Effector memory CD8-positive, alpha-beta T cell (primary cell): Measurements from ENCODE around the gene SOHLH1.

Experiments used
- ATAC-seq: fragments of 150-1000 bp; cut with Tn5 transposase; replicated peaks from 2 replicates; pipeline ENCODE4 v1.10.0; 2021; ENCODE audit warnings: mild to moderate bottlenecking, moderate library complexity
- DNase-seq, 3 experiments: peaks; one replicate each; pipeline ENCODE4 v3.0.0; 2021
- H3K27ac Mint-ChIP-seq, 2 donors: one replicate each; pipeline ENCODE4 v1.8.0; 2022; ENCODE audit warnings: mild to moderate bottlenecking in 2 of 2, mixed read lengths in 2 of 2, moderate library complexity in 2 of 2
- H3K27me3 Mint-ChIP-seq, 2 donors: one replicate each; pipeline ENCODE4 v1.8.0; 2022; ENCODE audit warnings: mixed read lengths in 2 of 2
- H3K36me3 Mint-ChIP-seq: one replicate; pipeline ENCODE4 v1.8.0; 2022; ENCODE audit warnings: mild to moderate bottlenecking, moderate library complexity, mixed read lengths; ENCODE audit not compliant: insufficient read depth
- H3K4me1 Mint-ChIP-seq, 2 donors: one replicate each; pipeline ENCODE4 v1.8.0; 2022; ENCODE audit warnings: low read depth in 2 of 2, mixed read lengths in 2 of 2
- H3K4me3 Mint-ChIP-seq, 2 donors: one replicate each; pipeline ENCODE4 v1.8.0; 2022; ENCODE audit warnings: mild to moderate bottlenecking in 2 of 2, mixed read lengths in 2 of 2, moderate library complexity in 2 of 2
- H3K9me3 Mint-ChIP-seq, 2 donors: one replicate each; pipeline ENCODE4 v1.8.0; 2022; ENCODE audit warnings: mixed read lengths in 2 of 2

Gene SOHLH1

DNA sequence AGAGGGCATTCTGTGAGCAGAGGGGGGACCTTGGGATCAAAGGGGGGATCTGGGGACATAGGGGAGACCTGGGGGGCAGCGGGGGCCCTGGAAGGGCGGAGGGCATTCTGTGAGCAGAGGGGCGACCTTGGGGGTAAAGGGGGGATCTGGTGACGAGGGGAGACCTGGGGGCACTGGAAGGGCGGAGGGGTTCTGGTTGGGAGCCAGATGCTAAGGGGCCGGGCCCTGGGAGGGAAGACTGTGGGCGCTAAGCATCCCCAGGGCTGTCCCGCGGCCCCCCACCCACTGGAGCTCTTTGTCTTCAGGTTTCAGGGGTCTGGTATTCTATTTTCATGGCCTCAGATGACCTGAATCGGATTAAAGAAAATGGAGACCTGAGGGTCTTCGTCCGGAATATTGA lies 35.4 kb downstream of the SOHLH1 start:
- Mint-ChIP-seq H3K27ac (no peak overlapping the region), H3K4me3 (no peak overlapping the region), H3K36me3 (no peaks in the 10 kb centered on the region), H3K9me3 (no peaks in the 10 kb centered on the region), H3K27me3 (peaks cover 13 to 26% of the 10 kb centered on the region in 2 donors), H3K4me1 (no peaks in the 10 kb centered on the region)
- no peak for ATAC-seq
- DNase-seq: no peak

DNA sequence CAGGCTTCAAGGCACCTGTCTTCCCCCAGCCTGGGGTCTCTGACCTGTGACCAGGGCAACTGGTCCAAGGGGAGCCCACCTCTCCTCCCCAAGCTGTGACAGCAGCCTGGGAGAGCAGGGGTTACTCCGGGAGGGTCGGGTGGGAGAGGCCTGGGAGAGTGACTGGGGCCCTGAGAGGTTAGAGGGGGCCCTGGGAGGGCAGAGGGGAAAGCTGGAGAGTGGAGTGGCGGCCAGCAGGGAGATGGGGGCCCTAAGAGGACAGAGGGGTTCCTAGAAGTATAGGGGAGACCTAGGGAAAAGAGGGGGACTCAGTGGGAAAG lies 35.9 kb downstream of the SOHLH1 start:
- ATAC-seq (no peak), DNase-seq (no peak)
- Mint-ChIP-seq H3K4me1 (no peaks in the 10 kb centered on the region), H3K27ac (no peak overlapping the region), H3K36me3 (no peaks in the 10 kb centered on the region), H3K9me3 (no peaks in the 10 kb centered on the region), H3K4me3 (no peak overlapping the region), H3K27me3 (peaks cover 13 to 22% of the 10 kb centered on the region in 2 donors)

GRCh38 chr9:135662758-135663450 lies 36.4 kb downstream of the SOHLH1 start, which contains the start of gene LCN9:
Gene LCN9 (plus strand): TSS chr9:135663309. CDS start chr9:135663322, 13 bp downstream.
- no peaks in the 10 kb centered on the region for H3K9me3 Mint-ChIP-seq
- ATAC-seq (no peak), DNase-seq (no peak)

GRCh38 chr9:135661816-135662560 lies 37.3 kb downstream of the SOHLH1 start:
- no peaks in the 10 kb centered on the region for H3K36me3 Mint-ChIP-seq
- H3K27ac Mint-ChIP-seq: no peak overlapping the region
- no peak for ATAC-seq
- no peaks in the 10 kb centered on the region for H3K9me3 Mint-ChIP-seq
- no peaks in the 10 kb centered on the region for H3K4me1 Mint-ChIP-seq
- H3K4me3 Mint-ChIP-seq: no peak overlapping the region
- no peak for DNase-seq
- peaks cover 13 to 32% of the 10 kb centered on the region in 2 donors for H3K27me3 Mint-ChIP-seq

More at GRCh38 chr9:135662758-135663450, 36.4 kb downstream of the SOHLH1 start, which contains the start of gene LCN9:
- H3K36me3 Mint-ChIP-seq: no peaks in the 10 kb centered on the region
- H3K4me1 Mint-ChIP-seq: no peaks in the 10 kb centered on the region
- H3K4me3 Mint-ChIP-seq: no peak within 1 kb of the TSS
- peaks cover 13 to 25% of the 10 kb centered on the region in 2 donors for H3K27me3 Mint-ChIP-seq
- H3K27ac Mint-ChIP-seq: no peak within 1 kb of the TSS

DNA sequence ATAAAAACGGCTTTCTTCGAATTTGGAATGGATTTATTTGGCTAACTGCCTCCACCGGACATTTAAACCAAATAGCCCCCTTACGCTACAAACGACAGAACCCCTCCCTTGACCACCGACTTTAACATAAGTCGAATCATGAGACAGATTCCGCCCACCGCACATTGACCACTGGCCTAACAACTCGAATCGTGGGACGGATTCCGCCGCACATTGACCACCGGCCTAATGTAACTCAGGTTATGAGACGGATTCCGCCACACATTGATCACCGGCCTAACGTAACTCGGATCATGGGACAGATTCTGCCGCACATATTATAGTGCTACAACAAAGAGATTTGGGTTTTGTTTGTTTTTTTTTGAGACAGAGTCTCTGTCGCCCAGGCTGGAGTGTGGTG lies 38.9 kb downstream of the SOHLH1 start:
- Mint-ChIP-seq H3K4me3 (no peak overlapping the region), H3K4me1 (no peaks in the 10 kb centered on the region), H3K9me3 (no peaks in the 10 kb centered on the region), H3K36me3 (no peaks in the 10 kb centered on the region), H3K27ac (no peak overlapping the region), H3K27me3 (peaks cover 21 to 32% of the 10 kb centered on the region in 2 donors)
- ATAC-seq (no peak), DNase-seq (no peak)

DNA sequence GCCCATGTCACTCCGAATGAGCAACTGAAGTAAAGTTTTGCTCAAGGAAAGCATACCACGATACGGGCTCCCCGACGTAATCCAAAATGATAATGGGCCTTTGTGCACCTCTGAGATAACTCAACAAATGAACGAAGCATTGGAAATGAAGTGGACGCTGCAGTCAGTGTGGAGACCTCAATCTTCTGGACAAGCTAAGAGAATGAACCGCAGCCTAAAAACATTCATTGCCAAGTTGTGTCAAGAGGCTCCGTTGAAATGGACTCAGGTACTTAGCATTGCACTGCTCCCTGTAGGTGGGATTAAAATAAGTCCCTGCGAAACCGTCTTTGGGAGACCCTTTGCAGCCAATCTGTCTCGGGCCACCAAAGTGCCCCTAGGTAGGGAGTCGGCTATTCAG lies 40.0 kb downstream of the SOHLH1 start:
- Mint-ChIP-seq H3K9me3 (no peaks in the 10 kb centered on the region), H3K4me3 (no peak overlapping the region), H3K4me1 (no peaks in the 10 kb centered on the region), H3K27ac (no peak overlapping the region), H3K27me3 (peaks cover 22 to 41% of the 10 kb centered on the region in 2 donors), H3K36me3 (no peaks in the 10 kb centered on the region)
- DNase-seq (no peak), ATAC-seq (no peak)

DNA sequence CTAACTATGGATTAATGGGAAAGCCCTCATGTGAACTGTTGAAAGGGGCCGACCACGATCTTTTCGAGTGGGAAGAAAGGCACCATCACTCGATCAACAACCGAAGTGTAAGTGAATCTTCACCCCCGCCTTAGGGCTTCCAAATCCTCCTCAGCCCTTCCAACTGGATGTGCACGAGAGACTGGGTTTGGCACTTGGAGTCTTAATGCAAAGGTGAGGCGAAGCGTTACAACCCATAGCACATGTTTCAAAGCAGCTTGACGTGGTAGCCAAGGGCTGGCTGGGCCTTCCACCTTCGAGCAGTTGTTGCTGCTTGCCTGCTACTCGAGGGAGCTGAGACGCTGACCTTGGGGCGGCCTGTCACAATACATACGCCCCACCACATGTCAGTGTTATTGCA lies 41.9 kb downstream of the SOHLH1 start:
- Mint-ChIP-seq H3K36me3 (no peaks in the 10 kb centered on the region), H3K27ac (no peak overlapping the region), H3K9me3 (no peaks in the 10 kb centered on the region), H3K4me3 (no peak overlapping the region), H3K27me3 (peaks cover 21 to 57% of the 10 kb centered on the region in 2 donors), H3K4me1 (no peaks in the 10 kb centered on the region)
- ATAC-seq (no peak), DNase-seq (no peak)

DNA sequence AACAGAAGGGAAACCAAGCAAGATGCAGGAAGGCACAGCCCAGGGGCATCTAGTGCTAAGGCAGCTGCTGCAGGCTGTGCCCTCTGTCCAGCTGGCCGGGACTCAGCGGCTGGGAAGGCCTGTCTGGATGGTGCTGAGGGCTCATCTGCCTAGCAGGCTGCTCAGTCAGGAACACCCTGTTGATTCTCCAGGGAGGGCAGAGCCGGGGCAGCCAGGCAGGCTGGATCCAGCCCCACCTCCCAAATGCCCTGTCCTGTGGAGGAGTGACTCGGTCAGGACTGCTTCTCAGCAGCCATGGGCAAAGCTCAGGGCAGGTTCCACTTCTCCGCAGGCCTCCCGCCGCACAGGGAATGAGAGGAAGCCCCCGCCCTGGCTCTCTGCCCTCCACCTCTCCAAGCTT lies 44.0 kb downstream of the SOHLH1 start:
- no peak overlapping the region for H3K27ac Mint-ChIP-seq
- H3K9me3 Mint-ChIP-seq: peaks cover 1 to 4% of the 10 kb centered on the region in 2 donors
- H3K27me3 Mint-ChIP-seq: peaks cover 25 to 51% of the 10 kb centered on the region in 2 donors
- no peak for DNase-seq
- no peaks in the 10 kb centered on the region for H3K36me3 Mint-ChIP-seq
- no peak overlapping the region for H3K4me3 Mint-ChIP-seq
- H3K4me1 Mint-ChIP-seq: no peaks in the 10 kb centered on the region
- ATAC-seq: no peak

GRCh38 chr9:135650408-135650807 lies 48.9 kb downstream of the SOHLH1 start:
- DNase-seq: no peak
- H3K27me3 Mint-ChIP-seq: peaks cover 17 to 27% of the 10 kb centered on the region in 2 donors
- no peaks in the 10 kb centered on the region for H3K4me1 Mint-ChIP-seq
- peaks cover 6 to 23% of the 10 kb centered on the region in 2 donors for H3K9me3 Mint-ChIP-seq
- ATAC-seq: no peak
- no peak overlapping the region for H3K4me3 Mint-ChIP-seq
- no peak overlapping the region for H3K27ac Mint-ChIP-seq
- no peaks in the 10 kb centered on the region for H3K36me3 Mint-ChIP-seq

GRCh38 chr9:135649508-135649907 lies 49.8 kb downstream of the SOHLH1 start:
- peaks cover 12 to 18% of the 10 kb centered on the region in 2 donors for H3K27me3 Mint-ChIP-seq
- H3K36me3 Mint-ChIP-seq: no peaks in the 10 kb centered on the region
- ATAC-seq: no peak
- peaks cover 11 to 32% of the 10 kb centered on the region in 2 donors for H3K9me3 Mint-ChIP-seq
- H3K27ac Mint-ChIP-seq: no peak overlapping the region
- no peak overlapping the region for H3K4me3 Mint-ChIP-seq
- no peak for DNase-seq
- no peaks in the 10 kb centered on the region for H3K4me1 Mint-ChIP-seq

DNA sequence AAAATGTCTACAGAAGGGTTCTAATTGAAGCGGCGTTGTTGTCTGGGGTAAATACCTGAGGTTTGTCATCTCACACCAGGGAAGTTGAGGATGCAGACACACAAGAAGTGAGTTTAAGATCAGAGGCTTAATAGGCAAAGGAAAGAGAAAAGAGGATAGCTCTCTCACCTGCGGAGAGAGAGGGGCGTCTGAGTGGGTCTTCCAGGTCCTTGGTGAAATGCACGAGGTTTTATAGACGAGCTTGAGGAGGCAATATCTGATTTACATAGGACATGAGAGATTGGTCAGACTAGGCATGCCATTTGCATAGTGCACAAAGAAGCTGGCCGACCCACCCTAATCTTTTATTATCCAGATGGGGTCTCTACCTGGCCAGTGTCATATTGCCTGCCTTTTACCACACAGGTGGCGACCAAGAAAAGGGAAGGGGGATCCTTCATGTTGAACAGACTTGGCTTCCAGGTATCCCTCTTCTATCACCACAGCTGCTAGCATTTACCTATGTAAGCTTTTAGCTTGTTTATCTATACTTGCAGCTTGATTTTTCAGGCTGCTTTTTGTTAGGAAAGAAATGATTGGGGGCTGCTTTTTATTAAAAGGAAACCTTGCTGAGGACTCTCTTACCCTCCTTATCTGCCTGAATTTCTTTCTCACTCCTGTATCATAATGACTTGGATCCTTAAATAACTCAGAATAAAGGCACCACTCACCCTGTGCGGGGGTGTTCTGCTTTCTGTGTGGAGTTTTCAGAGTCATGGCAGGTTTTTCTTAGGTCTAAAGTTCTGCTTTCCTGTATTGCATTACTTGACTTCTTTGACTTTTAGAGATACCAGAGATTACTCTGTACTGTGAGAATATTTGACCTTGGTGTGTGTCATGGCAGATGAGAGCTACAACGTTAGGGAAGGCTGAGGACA lies 50.5 kb downstream of the SOHLH1 start:
- Mint-ChIP-seq H3K27ac (no peak overlapping the region), H3K27me3 (peaks cover 6 to 11% of the 10 kb centered on the region in 2 donors), H3K4me1 (no peaks in the 10 kb centered on the region), H3K4me3 (no peak overlapping the region), H3K36me3 (no peaks in the 10 kb centered on the region), H3K9me3 (peaks cover 13 to 35% of the 10 kb centered on the region in 2 donors)
- DNase-seq (no peak), ATAC-seq (no peak)

DNA sequence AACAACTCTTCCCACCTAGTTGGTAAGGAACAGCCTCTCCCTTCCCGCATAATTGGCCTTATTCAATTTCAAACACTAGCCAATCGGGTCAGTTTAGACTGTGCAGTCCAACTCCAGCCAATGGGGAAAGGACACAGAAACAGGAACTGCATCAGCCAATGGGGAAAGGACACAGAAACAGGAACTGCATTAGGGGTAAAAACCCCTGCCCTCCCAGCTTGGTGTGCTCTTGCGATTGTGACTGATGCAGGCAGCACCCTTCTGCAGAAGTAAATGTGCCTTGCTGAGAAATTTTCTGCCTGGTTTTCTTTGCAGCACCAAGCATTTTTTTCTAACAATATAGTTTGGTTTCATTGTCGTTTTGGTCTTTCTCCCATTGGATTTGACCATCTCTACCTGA lies 51.4 kb downstream of the SOHLH1 start:
- DNase-seq (no peak), ATAC-seq (no peak)
- H3K9me3 Mint-ChIP-seq: peaks cover 14 to 35% of the 10 kb centered on the region in 2 donors
- H3K27ac Mint-ChIP-seq: no peak overlapping the region
- H3K4me3 Mint-ChIP-seq: no peak overlapping the region
- peaks cover 6 to 8% of the 10 kb centered on the region in 2 donors for H3K27me3 Mint-ChIP-seq
- no peaks in the 10 kb centered on the region for H3K36me3 Mint-ChIP-seq
- H3K4me1 Mint-ChIP-seq: no peaks in the 10 kb centered on the region

DNA sequence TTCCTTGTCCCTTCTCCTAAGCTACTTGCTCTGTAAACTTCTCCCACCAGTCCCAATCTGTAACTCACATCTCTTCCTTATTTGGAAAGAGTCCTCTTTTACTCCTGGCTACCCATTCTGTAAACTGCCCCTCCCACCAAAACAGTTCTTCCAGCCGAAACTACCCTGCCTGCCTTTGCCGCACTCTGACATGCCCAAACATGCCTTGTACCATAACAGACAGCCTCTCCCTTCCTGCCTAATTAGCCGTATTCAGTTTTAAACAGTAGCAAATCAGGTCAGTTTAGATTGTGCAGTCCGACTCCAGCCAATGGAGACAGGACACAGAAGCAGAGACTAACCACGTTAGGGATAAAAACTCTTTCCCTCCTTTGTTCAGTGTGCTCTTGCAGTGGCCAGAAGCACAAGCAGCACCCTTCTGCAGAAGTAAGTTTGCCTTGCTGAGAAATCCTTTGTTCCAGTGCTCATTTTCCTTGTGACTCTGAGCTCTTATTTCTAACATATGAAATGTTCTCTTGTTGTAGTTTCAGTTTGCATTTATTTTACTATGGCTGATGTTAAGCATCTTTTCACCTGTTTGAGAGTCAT lies 54.6 kb downstream of the SOHLH1 start:
- no peaks in the 10 kb centered on the region for H3K4me1 Mint-ChIP-seq
- H3K4me3 Mint-ChIP-seq: no peak overlapping the region
- ATAC-seq (no peak), DNase-seq (no peak)
- H3K36me3 Mint-ChIP-seq: no peaks in the 10 kb centered on the region
- H3K27me3 Mint-ChIP-seq: peaks cover 16 to 23% of the 10 kb centered on the region in 2 donors
- H3K27ac Mint-ChIP-seq: no peak overlapping the region
- peaks cover 12 to 27% of the 10 kb centered on the region in 2 donors for H3K9me3 Mint-ChIP-seq
